Stomach smooth muscle (tissue), 2 donors: ENCODE results near the gene GP1BB.

Experiments used
- H3K27ac ChIP-seq: one replicate; pipeline ENCODE4 v1.7.0; 2013; ENCODE audit warnings: mild to moderate bottlenecking, low read length, inconsistent platforms
- H3K27me3 ChIP-seq, 2 donors: one replicate each; pipeline ENCODE4 v1.7.0; 2013; ENCODE audit warnings: low read length in 2 of 2; ENCODE audit not compliant: insufficient read depth in 2 of 2, control insufficient read depth in 1 of 2
- H3K36me3 ChIP-seq, 2 donors: one replicate each; pipeline ENCODE4 v1.7.0; 2013; ENCODE audit warnings: low read length in 2 of 2; ENCODE audit not compliant: control insufficient read depth in 2 of 2, insufficient read depth in 2 of 2
- H3K4me1 ChIP-seq: one replicate; pipeline ENCODE4 v1.7.0; 2013; ENCODE audit warnings: low read length; ENCODE audit not compliant: control insufficient read depth, insufficient read depth
- H3K4me3 ChIP-seq, 2 donors: one replicate each; pipeline ENCODE4 v1.7.0; 2013; ENCODE audit warnings: low read length in 2 of 2
- H3K9ac ChIP-seq, 2 donors: one replicate each; pipeline ENCODE4 v1.7.0; 2013; ENCODE audit warnings: low read length in 2 of 2, mild to moderate bottlenecking in 1 of 2
- H3K9me3 ChIP-seq, 2 donors: one replicate each; pipeline ENCODE4 v1.7.0; 2013; ENCODE audit warnings: low read length in 2 of 2; ENCODE audit not compliant: control insufficient read depth in 2 of 2
- donor health status: healthy.
- donor health status: Pancreatic carcinoma.

Gene GP1BB

DNA sequence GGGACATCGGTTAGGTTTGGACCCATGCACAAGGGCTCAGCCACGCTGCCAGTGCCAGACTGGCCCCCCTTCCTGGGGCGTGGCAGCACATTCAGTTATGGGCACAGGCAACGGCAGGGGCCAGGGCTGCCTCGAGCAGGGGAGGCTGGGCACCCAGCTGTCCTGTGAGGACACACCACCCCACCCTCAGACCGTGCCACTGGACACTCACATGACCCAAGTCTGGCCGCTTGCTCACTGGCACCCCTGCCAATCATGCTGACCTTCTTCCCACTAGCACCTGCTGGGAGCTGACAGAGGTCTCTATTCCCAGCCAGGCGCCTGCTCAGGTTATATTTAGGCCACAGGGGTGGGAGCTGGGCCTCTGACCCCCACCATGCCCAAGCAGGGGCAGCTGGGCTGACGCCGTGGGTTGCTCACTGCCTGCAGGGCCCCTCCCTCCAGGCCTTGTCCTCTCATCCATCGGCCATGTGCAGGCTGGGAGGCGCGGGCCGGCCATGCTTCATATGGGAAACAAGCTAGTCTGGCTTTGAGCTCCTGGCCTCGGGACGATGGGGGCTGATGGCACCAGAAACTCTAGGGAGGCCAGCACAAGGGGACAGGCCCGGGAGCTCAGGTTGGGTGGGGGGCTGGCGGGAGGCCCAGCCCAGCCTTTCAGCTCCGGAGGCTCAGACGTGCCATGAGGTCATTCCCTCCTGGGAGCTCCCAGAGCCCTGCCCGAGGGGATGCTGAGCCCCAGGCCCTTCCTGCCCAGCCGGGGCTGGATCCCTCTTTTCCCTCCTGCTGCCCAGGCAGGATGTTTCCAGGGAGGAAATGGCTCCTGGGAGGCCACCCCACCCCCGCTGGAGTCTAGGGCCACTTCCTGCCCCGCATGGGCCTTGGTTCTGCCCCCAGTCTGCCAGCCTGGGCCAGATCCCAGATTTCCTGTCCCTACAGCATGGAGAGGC is 22.1 kb downstream of the GP1BB start:
- Histone ChIP-seq H3K4me3 (no peak overlapping the region), H3K27me3 (no peaks in the 10 kb centered on the region), H3K4me1 (no peaks in the 10 kb centered on the region), H3K27ac (no peak overlapping the region), H3K36me3 (no peaks in the 10 kb centered on the region), H3K9ac (no peak overlapping the region), H3K9me3 (no peaks in the 10 kb centered on the region)

DNA sequence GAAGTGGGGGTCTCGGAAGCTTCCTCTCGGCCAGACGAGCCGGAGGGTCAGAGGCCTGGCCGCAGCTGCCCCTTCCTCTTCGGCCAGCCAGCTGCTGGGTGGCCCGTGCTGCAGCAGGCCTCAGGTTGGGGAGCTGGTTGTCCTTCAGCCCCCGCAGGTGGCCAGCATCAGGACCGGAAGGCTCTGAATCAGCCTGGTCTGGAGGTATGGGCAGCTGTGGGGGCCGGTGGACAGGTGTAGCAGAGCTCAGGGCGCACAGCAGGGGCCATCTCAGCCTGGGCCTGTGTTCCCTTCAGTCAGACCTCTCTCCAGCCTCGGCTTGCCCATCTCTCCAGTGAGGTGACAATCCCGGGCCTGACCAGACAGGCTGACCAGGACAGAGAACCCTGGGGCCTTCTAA is 23.4 kb downstream of the GP1BB start:
- H3K4me1 ChIP-seq, result no peaks in the 10 kb centered on the region
- H3K4me3 ChIP-seq, result no peak overlapping the region
- H3K9ac ChIP-seq, result no peak overlapping the region
- H3K36me3 ChIP-seq, result no peaks in the 10 kb centered on the region
- H3K9me3 ChIP-seq, result no peaks in the 10 kb centered on the region
- no peak overlapping the region for H3K27ac ChIP-seq
- peaks cover 0 to 1% of the 10 kb centered on the region in 2 donors for H3K27me3 ChIP-seq

DNA sequence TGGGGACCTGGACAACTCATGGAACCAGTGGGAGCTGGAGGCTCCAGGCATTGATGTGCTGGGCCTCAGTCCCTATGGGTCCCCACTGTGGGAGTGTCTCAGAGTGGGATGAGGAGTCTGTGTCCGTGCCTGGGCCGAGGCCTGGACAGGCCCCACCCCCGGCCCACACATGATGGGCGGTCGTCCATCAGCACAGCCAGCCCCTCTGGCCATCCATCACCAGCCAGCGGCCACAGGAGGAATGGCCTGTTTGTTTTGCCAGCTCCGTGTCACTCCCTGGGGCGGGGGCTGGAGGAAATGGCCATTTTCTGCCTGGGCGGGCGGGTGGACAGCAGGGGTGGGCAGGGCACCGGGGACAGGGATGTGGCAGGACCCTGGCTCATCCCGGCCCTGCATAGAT is 24.2 kb downstream of the GP1BB start:
- Histone ChIP-seq H3K4me3 (no peak overlapping the region), H3K4me1 (no peaks in the 10 kb centered on the region), H3K9ac (no peak overlapping the region), H3K36me3 (no peaks in the 10 kb centered on the region), H3K27ac (no peak overlapping the region), H3K9me3 (no peaks in the 10 kb centered on the region), H3K27me3 (peaks cover 2 to 9% of the 10 kb centered on the region in 2 donors)

DNA sequence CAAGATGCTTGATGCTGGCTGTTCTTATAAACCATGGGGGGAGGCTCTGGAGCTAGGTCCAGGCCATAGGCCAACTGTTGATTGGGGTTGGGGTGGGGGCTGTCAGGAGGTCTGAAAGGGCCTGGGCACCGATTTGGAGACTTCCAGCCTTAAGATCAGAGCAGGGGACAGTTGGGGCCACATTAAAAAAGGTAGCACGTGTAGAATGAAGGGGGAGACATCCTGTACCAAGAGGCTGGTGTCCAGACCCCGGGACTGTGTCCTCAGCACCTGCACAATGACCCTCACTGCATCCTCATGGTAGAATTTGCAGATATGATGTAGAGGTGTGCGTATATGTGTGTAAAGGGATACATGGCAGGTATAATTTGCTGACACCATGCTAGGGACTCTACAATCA is 24.8 kb downstream of the GP1BB start:
- Histone ChIP-seq H3K27ac (no peak overlapping the region), H3K9ac (no peak overlapping the region), H3K4me3 (no peak overlapping the region), H3K27me3 (peaks cover 6 to 12% of the 10 kb centered on the region in 2 donors), H3K4me1 (no peaks in the 10 kb centered on the region), H3K36me3 (no peaks in the 10 kb centered on the region), H3K9me3 (no peaks in the 10 kb centered on the region)

DNA sequence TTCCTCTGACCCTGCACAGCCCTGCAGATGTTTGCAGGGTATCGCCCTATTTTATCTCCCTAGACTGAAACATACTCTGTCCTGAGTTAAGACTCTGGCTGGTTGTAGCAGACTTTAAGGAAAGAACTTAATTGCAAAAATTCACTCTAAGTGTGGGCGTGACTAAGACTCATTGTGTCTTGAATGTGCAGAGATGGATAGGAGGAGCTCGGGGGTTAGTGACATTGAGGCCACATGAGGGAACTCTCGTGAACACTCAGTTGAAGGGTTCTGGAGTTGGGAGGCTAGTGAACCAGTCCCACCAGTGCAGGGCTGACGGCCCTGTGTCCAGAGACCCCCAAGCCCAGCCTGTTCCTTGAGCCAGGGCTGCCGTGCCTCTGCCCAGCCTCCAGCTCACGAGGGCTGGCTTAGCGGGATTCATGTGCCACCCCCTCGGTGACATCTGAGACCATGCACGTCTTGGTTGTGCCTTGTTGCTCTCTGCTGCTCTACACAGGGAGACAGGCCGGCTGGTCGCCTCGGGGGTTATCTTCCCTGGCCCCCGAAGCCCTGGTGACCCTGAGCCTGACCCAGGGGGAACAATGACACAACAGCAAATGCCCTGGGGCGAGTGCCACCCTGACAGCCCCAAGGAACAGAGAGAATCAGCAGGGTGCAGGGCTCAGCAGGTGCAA is 25.8 kb downstream of the GP1BB start:
- Histone ChIP-seq H3K36me3 (no peaks in the 10 kb centered on the region), H3K4me1 (no peaks in the 10 kb centered on the region), H3K27ac (no peak overlapping the region), H3K9me3 (no peaks in the 10 kb centered on the region), H3K4me3 (no peak overlapping the region), H3K27me3 (peaks cover 15 to 22% of the 10 kb centered on the region in 2 donors), H3K9ac (no peak overlapping the region)

DNA sequence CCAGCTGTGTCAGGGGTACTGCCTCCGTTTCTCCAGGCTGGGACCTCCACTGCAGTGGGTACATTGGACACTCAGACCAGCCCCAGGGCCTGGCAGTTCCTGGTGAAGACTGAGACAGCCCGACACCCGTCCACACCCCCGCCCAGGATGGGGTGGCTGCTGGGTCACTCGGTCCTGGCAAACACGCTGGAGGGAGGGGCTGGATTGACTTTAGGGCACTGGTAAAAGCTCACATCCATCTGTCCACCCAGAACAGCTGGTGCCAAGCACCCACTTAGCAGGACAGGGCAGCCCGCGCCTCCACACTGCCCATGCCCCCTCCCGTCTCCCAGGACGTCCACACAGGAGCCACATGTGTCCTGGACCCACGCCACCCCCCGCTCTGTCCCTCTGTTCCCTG is 26.5 kb downstream of the GP1BB start:
- Histone ChIP-seq H3K9me3 (no peaks in the 10 kb centered on the region), H3K27ac (no peak overlapping the region), H3K4me1 (no peaks in the 10 kb centered on the region), H3K27me3 (peaks cover 22 to 29% of the 10 kb centered on the region in 2 donors), H3K4me3 (no peak overlapping the region), H3K9ac (no peak overlapping the region), H3K36me3 (no peaks in the 10 kb centered on the region)

DNA sequence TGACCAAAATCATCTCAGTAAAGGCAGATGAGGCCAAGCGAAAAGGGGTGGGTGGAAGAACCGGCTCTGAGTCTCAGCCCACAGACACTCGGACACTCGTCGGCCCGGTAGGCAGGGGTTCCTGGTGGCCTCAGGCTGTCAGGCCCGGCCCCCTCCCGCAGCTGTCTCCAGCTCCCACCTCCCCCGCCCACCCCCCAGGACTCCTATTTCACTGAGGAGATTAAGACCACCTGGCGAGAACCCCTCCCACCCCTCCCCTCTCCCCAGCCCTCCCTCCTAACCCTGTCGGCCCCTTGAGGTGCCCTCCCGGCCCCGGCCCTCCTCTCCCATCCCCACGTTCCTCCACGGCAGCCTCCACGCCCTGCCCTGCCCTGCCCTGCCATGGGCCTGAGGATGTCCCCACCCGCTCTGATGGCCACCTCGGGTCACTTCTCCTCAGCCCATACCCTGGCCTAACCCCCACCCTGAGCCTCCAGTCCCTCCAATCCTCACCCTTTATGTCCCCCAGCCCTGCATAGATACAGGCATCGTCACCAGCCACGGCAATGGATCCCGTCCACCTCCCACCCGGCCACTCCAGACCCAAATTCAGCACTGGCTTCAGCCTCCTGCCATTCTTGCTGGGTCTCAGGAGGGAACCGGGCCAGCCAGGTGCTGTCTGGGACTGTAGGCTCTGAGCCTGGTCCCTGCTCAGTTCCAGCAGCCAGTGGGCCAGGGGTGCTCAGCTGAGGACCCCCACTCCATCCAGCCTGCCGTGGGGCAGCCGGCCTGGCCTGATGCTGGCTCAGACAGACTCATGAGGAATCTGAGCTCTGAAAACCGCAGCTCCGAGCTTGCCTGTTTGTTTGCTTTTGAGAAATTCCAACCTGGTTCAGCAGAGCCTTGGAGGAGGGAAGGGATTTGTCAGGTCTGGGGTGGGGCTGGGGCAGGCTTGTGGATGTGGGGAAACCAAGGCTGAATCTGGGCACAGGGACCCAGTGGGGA is 27.5 kb downstream of the GP1BB start:
- Histone ChIP-seq H3K4me3 (no peak overlapping the region), H3K27me3 (peaks cover 23 to 38% of the 10 kb centered on the region in 2 donors), H3K9me3 (no peaks in the 10 kb centered on the region), H3K4me1 (peaks cover 6% of the 10 kb centered on the region), H3K27ac (no peak overlapping the region), H3K36me3 (no peaks in the 10 kb centered on the region), H3K9ac (no peak overlapping the region)

DNA sequence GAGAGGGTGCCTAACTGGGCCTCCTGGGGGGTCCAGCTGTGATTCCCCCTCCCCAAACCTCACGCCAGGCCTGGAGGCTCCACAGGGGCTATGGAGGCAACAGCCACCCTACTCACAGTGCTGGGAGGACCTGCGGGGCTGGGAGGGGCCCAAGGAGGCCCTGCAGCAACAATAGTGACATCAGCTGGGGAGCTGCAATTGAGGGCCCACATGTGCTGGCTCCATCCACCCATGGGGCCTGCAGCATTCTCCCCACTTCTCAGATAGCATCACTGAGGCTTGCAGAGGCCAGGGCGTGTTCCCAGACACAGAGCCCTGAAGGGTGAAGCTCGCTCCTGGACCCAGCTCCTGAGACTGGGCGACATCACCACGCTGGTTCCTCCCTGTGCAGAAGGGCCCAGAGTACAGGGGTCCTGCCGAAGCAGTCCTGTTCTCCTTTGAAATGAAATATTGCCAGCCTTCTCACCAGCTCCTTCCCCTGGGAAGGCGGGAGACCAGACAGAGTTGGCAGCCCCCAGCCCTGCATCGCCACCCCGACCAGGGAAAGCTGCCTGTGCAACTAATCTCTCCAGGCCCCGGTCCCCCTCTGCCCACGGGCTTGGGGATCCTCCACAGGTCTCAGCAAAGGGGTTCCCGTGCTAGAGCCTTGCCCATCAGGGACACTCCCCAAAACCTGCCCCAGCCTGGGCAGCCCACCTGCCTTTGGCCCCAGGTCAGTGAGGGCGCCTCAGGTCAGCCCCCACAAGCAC is 28.3 kb downstream of the GP1BB start:
- H3K27me3 ChIP-seq, result peaks cover 30 to 47% of the 10 kb centered on the region in 2 donors
- no peak overlapping the region for H3K4me3 ChIP-seq

DNA sequence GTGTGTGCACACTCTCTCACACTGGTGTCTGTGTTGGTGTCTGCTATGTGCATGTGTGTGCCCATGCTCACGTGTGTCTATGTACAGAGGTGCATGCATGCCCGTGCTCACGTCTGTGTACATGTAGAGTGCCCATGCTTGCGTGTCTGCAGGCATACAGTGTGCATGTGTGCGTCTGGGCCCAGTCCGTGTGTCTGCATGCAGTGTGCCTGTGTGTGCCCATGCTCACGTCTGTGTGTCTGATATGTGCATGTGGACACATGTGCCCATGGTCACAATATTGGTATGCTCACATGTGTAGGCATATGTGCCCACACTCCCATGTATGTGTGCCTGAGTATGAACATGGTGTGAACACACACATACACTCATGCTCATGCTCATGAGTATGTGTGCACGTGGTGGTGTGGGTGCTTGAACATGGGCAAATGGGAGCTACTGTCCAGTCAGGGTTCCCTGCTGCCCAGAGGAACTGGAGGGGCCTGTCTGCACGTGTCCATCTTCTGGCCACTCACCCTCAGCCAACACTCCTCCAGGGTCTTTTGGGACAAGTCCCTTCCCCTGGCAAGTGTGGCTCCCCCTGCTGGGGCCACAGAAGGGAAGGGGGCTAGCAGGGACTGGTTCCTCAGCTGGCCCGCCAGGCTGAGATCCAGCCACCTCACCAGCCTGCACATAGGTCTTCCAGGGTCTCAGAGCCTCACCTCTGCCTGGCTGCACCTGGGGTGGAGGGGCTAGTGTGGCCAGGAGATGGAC is 29.9 kb downstream of the GP1BB start:
- no peak overlapping the region for H3K9ac ChIP-seq
- H3K9me3 ChIP-seq, result no peaks in the 10 kb centered on the region
- peaks cover 34 to 62% of the 10 kb centered on the region in 2 donors for H3K27me3 ChIP-seq
- H3K4me3 ChIP-seq, result no peak overlapping the region
- H3K27ac ChIP-seq, result no peak overlapping the region
- H3K36me3 ChIP-seq, result no peaks in the 10 kb centered on the region
- H3K4me1 ChIP-seq, result peaks cover 17% of the 10 kb centered on the region

More for the DNA sequence above, 28.3 kb downstream of the GP1BB start:
- H3K4me1 ChIP-seq, result peaks cover 14% of the 10 kb centered on the region
- no peak overlapping the region for H3K27ac ChIP-seq
- no peak overlapping the region for H3K9ac ChIP-seq
- no peaks in the 10 kb centered on the region for H3K9me3 ChIP-seq
- H3K36me3 ChIP-seq, result no peaks in the 10 kb centered on the region
